Activated CD4-positive, alpha-beta T cell treated with anti-CD3 and anti-CD28 coated beads, Interleukin-2, amount 10 ng/mL, durations not matched to agents 24 days and 14 days (primary cell): ENCODE measurements around the gene CDCA3. TPM values are rescaled to one million over a fixed set of nuclear protein-coding genes. Genes with fewer than 3 reads are reported as not detected.
"Not testable (repeated sequence)": the region's sequence is repeated elsewhere in the genome, so short reads cannot be mapped to it uniquely, and the experiment has no call there.

Experiments used
- DNase-seq: peaks from one replicate; pipeline ENCODE4 v3.0.0; 2022
- H3K27ac Mint-ChIP-seq: one replicate; pipeline ENCODE4 v1.8.0; 2022; ENCODE audit warnings: mild to moderate bottlenecking, mixed read lengths
- H3K27me3 Mint-ChIP-seq: one replicate; pipeline ENCODE4 v1.8.0; 2022; ENCODE audit warnings: mixed read lengths
- H3K36me3 Mint-ChIP-seq: one replicate; pipeline ENCODE4 v1.8.0; 2022; ENCODE audit warnings: low read depth, mild to moderate bottlenecking, mixed read lengths
- H3K4me1 Mint-ChIP-seq: one replicate; pipeline ENCODE4 v1.8.0; 2021; ENCODE audit warnings: mixed read lengths
- H3K4me3 Mint-ChIP-seq: one replicate; pipeline ENCODE4 v1.8.0; 2022; ENCODE audit warnings: mild to moderate bottlenecking, moderate library complexity, mixed read lengths
- H3K9me3 Mint-ChIP-seq: one replicate; pipeline ENCODE4 v1.8.0; 2021; ENCODE audit warnings: mixed read lengths
- intact Hi-C: fragments of 100-400 bp; cut with micrococcal nuclease; formaldehyde crosslinking; loops from one replicate; pipeline ENCODE4 v1.15.1; 2023
- total RNA-seq: library from RNA; stranded (reverse); gene quantifications from 2 replicates; pipeline ENCODE4 v1.2.3, GENCODE V29; 2022

Gene CDCA3
- total RNA-seq, 1 donor from 2014 or later, result 32.6 TPM

DNA sequence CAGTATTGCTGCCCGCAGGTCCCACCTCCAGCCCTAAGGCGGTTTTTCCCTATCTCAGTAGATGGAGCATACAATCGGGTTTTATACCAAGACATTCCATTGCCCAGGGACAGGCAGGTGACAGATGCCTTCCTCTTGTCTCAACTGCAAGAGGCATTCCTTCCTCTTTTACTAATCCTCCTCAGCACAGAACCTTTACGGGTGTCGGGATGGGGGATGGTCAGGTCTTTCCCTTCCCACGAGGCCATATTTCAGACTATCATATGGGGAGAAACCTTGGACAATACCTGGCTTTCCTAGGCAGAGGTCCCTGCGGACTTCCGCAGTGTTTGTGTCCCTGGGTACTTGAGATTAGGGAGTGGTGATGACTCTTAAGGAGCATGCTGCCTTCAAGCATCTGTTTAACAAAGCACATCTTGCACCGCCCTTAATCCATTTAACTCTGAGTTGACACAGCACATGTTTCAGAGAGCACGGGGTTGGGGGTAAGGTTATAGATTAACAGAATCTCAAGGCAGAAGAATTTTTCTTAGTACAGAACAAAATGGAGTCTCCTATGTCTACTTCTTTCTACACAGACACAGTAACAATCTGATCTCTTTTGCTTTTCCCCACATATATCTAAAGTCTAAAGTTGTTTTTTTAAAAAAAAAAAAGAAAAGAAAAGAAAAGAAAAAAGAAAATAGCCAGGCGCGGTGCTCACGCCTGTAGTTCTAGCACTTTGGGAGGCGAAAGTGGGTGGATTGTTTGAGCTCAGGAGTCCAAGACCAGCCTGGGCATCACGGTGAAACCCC is 35.3 kb upstream of the CDCA3 start:
- peaks cover 27% of the 10 kb centered on the region for H3K36me3 Mint-ChIP-seq
- peaks cover 11% of the 10 kb centered on the region for H3K4me1 Mint-ChIP-seq
- H3K27ac Mint-ChIP-seq, H3K27me3 Mint-ChIP-seq, H3K4me3 Mint-ChIP-seq, H3K9me3 Mint-ChIP-seq, intact Hi-C loops, DNase-seq: not testable (repeated sequence)

DNA sequence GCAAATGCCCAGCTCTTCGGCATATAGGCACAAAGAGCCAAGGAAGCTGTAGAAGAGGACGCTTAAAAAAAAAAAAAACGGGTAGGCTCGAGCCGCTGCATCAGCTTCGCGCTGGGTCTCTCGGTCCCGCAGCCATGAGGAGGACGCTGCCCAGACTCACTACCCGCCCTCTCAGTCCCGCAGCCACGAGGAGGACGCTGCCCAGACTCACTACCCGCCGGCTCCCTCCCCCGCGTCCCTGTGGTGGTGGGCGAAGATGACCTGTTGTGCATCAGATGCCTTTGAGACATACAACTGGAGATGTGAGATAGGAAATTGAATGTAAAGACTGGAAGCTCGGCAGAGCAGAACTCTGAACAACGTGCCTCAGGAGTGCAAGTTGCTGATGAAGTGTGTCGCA is 33.5 kb upstream of the CDCA3 start:
- H3K4me3 Mint-ChIP-seq, result no peak overlapping the region
- intact Hi-C loops, result no loop called here
- H3K36me3 Mint-ChIP-seq, result peaks cover 22% of the 10 kb centered on the region
- H3K4me1 Mint-ChIP-seq, result peaks cover 3% of the 10 kb centered on the region
- DNase-seq, result no peak
- no peak overlapping the region for H3K27ac Mint-ChIP-seq
- H3K27me3 Mint-ChIP-seq, result no peaks in the 10 kb centered on the region
- no peaks in the 10 kb centered on the region for H3K9me3 Mint-ChIP-seq

DNA sequence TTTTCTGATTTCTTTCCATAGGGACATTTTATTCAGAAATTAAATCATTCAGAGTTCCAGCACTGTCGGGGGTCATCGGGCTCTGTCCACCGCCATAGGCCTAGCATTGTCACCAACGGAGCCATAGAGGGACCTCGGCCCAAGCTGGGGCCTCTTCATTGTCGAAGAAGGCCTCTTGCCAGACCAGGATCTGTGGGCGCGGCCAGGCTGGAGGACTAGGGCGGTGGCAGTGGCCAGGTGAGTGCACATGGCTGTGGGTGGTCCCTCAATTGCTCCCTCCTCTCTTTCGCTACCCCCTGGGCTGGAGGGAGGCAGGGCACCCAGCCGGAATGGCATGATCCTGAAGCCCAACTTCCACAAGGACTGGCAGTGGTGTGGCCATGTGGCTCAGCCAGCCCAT is 32.6 kb upstream of the CDCA3 start:
- Mint-ChIP-seq H3K27ac (no peak overlapping the region), H3K36me3 (peaks cover 24% of the 10 kb centered on the region), H3K4me3 (no peak overlapping the region), H3K4me1 (peaks cover 3% of the 10 kb centered on the region), H3K9me3 (no peaks in the 10 kb centered on the region), H3K27me3 (no peaks in the 10 kb centered on the region)
- intact Hi-C loops, result no loop called here
- DNase-seq, result no peak

DNA sequence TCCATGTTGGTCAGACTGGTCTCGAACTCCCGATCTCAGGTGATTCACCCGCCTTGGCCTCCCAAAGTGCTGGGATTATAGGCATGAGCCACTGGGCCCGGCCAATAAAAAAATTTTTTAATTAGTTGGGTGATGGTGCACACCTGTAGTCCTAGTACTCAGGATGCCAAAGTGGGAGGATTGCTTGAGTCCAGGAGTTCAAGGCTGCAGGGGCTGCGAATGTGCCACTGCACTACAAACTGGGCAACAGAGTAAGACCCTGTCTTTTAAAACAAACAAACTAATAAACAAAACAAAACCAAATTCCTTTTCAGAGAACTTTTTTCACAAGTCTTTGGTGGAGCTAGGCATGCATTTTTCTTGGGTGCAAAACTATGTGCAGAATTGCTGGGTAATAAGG is 32.2 kb upstream of the CDCA3 start:
- intact Hi-C loops, result no loop called here
- Mint-ChIP-seq H3K4me3 (no peak overlapping the region), H3K27me3 (no peaks in the 10 kb centered on the region), H3K4me1 (peaks cover under 1% of the 10 kb centered on the region), H3K9me3 (no peaks in the 10 kb centered on the region), H3K27ac (no peak overlapping the region), H3K36me3 (peaks cover 21% of the 10 kb centered on the region)
- DNase-seq, result no peak

DNA sequence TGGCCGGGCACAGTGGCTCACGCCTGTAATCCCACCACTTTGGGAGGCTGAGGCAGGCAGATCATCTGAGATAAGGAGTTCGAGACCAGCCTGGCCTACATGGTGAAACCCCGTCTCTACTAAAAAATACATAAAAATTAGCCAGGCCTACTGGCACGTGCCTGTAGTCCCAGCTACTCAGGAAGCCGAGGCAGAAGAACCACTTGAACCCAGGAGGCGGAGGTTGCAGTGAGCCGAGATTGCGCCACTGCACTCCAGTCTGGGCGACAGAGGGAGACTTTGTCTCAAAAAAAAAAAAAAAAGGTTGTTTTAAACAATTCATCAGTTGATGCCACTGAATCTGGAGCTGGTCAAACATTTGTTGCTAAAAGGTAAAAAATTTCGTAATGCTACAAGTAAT is 28.7 kb upstream of the CDCA3 start:
- intact Hi-C loops, result not testable (repeated sequence)

DNA sequence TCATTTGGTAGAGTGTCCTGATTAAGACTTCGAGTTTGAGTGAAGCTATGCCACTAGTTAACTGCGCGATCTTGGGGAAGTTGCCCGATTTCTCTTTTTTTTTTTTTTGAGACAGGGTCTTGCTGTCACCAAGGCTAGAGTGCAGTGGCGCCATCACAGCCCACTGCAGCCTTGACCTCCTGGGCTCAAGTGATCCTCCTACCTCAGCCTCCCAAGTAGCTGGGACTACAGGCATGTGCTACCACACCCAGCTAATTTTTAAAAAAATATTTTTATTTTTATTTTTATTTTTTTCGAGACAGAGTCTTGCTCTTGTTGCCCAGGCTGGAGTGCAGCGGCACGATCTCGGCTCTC is 22.9 kb upstream of the CDCA3 start:
- H3K9me3 Mint-ChIP-seq, H3K27me3 Mint-ChIP-seq, DNase-seq: not testable (repeated sequence)
- Mint-ChIP-seq H3K36me3 (peaks cover 54% of the 10 kb centered on the region), H3K4me3 (peak overlapping the region; percentile 89), H3K4me1 (peaks cover 44% of the 10 kb centered on the region), H3K27ac (peak overlapping the region; percentile 88)
- intact Hi-C loops, result loop anchor here (5.0 kb wide), 3 partner anchors 63 to 267 kb away; partner anchors contain the start of genes CHD4 and LPCAT3

More for the DNA sequence above, 28.7 kb upstream of the CDCA3 start:
- not testable (repeated sequence) for H3K9me3 Mint-ChIP-seq, H3K27me3 Mint-ChIP-seq, H3K4me3 Mint-ChIP-seq, H3K4me1 Mint-ChIP-seq, H3K27ac Mint-ChIP-seq, DNase-seq
- peaks cover 29% of the 10 kb centered on the region for H3K36me3 Mint-ChIP-seq

DNA sequence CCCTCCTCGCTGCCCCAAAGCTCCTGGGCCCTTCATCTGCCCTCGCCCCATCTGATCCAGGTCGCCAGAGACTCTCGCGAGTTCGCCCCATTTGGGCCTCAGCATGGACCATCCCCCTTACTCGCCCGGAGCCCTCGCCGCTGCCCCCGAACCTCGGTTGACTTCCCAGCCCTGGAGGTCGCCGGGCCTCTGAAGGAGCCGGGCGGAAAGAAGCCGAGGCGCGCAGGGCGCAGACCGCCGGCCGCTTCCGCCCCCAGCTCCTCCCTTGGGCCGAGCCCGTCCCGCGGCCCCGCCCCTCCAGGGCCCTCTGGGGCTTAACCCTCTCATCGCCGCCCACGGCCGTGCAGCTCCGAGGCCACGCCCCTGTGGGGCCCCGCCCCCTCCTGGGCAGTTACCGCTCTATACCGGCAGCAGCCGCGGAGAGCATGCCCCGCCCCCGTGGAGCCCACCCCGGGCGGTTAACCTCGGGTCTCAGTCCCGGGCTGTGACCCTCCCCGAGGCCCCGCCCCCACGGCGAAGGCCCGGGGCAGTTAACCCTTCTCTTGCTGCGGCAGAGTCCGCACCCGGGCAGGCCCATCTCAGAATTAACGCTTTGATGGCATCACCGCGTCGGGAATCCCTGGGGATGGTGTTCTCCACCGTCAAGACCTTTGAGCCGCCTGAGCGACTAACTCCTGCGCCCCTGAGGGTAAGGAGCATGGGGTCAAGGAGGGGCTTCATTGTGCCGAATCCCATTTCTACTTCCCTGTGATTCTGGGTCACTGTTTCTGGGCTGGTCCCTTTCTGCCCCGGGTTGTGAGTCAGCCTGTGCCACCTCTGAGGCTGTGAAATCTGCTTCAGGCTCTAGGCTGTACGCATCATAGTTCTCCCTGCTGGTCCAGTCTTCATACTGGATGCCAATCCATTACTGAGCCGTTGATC is 22.3 kb upstream of the CDCA3 start, which contains the start of gene SPSB2:
TSS of gene SPSB2 (minus strand) at position 210 of the 921 bp plus-strand sequence. CDS start 402 bp downstream, outside the sequence.
- Mint-ChIP-seq H3K27ac (peak within 1 kb of the TSS; percentile 88), H3K4me3 (peak within 1 kb of the TSS; percentile 89), H3K4me1 (peaks cover 50% of the 10 kb centered on the region), H3K36me3 (peaks cover 59% of the 10 kb centered on the region), H3K27me3 (no peaks in the 10 kb centered on the region), H3K9me3 (no peaks in the 10 kb centered on the region)
- peak; percentile 100 for DNase-seq
- intact Hi-C loops, result loop anchor here (1.0 to 5.0 kb wide), 11 partner anchors 18 to 339 kb away; partner anchors contain the start of genes C1RL, CHD4, ENO2 and GAPDH

DNA sequence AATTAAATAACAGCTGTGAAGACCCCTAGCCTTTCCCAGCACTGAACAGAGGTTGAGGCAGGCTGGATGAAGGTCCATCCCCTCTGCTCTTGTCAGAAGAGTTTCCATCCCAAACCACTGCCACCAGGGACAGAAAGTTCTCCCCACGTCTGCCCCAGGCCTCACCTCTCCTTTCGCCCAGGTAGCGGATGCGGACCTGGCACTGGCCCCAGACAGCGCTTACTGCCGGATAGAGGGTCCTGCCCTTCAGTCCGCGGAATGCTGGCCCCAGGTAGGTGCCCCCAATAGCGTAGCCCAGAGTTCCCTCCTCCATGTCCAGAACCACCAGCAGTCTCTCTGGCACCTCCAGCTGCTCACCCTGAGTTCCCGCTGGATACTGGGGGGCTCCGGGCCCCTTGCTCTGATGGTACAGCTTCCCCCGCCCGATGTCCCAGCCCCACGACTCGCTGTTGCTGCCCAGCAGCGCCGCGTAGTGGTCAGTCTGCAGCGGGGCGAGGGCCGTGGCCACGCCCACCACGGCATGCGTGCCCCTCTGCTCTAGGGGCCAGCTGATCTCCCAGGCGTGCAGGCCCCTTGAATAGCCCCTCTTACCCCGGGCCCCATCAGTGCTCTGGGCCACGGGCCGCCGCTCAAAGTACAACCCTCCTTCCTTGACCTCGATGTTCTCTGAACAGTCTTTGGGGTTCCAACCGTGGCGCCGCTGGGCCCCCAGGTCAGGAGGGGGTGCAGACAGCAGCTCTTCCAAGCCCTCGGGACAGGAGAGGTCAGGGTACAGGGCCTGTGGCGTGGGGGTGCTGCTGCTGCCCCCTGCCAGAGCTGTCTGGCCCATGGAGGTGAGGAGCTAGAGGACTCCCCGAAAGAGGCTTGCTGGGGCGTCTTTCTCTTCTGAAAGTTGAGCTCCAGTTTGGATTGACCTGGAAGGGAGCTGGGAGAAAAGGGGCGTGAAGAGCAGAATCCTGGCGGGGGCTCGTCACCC is 21.3 kb upstream of the CDCA3 start:
- DNase-seq, result peak; percentile 97
- H3K36me3 Mint-ChIP-seq, result peaks cover 64% of the 10 kb centered on the region
- H3K27me3 Mint-ChIP-seq, result no peaks in the 10 kb centered on the region
- H3K4me3 Mint-ChIP-seq, result peak overlapping the region; percentile 89
- no peaks in the 10 kb centered on the region for H3K9me3 Mint-ChIP-seq
- intact Hi-C loops, result loop anchor here (1.0 to 5.0 kb wide), 11 partner anchors 19 to 338 kb away; partner anchors contain the start of genes C1RL, CHD4, ENO2 and GAPDH
- H3K27ac Mint-ChIP-seq, result peak overlapping the region; percentile 87
- peaks cover 50% of the 10 kb centered on the region for H3K4me1 Mint-ChIP-seq

DNA sequence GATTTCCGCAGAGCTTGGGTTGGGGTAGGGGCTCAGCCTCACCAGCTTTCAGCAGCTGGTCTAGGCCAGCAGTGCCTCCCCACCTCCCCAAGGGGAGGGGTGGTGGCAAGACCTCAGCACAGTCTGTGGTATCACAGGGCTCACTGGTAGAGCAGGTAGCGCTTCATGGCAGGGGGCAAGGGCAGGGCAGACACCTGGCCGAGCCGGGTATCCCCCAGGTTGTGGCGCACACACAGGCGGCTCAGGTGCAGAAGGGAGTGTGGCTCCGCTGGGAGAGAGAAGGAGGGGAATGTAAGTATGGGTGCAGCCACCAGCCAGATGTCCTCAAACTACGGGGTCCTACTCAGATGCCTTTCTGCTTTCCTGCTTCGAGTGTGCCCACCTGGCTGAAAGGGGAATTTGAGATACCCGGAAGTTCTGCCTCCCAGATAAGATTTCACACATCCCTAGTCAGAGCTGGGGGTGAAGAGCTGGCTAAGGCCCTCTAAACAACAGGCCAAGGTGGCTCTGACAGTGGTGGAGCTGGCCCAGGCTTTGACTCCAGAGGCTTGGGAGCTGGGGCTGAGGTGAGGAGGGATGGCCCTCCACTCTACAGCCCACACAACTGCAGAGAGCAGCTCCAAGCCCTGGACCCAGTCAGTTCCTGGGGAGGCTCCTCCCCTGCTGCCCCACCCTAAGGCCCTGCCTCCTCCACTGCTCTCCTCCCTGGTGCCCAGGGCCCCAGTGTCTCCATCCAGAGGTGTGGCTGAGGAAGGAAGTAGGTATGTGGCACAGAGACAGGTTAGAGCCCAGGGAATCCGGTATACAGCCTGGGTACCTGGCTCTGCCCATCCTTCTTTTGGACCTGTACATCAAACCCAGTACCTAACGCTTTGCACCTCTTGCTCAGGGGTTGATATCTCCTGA is 20.2 kb upstream of the CDCA3 start:
- intact Hi-C loops, result loop anchor here (5.0 kb wide), 3 partner anchors 66 to 264 kb away; partner anchors contain the start of genes CHD4 and LPCAT3
- H3K27ac Mint-ChIP-seq, result peak overlapping the region; percentile 87
- peak; percentile 86 for DNase-seq
- H3K4me1 Mint-ChIP-seq, result peaks cover 58% of the 10 kb centered on the region
- no peaks in the 10 kb centered on the region for H3K9me3 Mint-ChIP-seq
- H3K27me3 Mint-ChIP-seq, result no peaks in the 10 kb centered on the region
- H3K36me3 Mint-ChIP-seq, result peaks cover 61% of the 10 kb centered on the region
- H3K4me3 Mint-ChIP-seq, result peak overlapping the region; percentile 89

DNA sequence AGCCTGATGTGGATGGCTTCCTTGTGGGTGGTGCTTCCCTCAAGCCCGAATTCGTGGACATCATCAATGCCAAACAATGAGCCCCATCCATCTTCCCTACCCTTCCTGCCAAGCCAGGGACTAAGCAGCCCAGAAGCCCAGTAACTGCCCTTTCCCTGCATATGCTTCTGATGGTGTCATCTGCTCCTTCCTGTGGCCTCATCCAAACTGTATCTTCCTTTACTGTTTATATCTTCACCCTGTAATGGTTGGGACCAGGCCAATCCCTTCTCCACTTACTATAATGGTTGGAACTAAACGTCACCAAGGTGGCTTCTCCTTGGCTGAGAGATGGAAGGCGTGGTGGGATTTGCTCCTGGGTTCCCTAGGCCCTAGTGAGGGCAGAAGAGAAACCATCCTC is 19.2 kb upstream of the CDCA3 start:
- H3K9me3 Mint-ChIP-seq, result not testable (repeated sequence)

DNA sequence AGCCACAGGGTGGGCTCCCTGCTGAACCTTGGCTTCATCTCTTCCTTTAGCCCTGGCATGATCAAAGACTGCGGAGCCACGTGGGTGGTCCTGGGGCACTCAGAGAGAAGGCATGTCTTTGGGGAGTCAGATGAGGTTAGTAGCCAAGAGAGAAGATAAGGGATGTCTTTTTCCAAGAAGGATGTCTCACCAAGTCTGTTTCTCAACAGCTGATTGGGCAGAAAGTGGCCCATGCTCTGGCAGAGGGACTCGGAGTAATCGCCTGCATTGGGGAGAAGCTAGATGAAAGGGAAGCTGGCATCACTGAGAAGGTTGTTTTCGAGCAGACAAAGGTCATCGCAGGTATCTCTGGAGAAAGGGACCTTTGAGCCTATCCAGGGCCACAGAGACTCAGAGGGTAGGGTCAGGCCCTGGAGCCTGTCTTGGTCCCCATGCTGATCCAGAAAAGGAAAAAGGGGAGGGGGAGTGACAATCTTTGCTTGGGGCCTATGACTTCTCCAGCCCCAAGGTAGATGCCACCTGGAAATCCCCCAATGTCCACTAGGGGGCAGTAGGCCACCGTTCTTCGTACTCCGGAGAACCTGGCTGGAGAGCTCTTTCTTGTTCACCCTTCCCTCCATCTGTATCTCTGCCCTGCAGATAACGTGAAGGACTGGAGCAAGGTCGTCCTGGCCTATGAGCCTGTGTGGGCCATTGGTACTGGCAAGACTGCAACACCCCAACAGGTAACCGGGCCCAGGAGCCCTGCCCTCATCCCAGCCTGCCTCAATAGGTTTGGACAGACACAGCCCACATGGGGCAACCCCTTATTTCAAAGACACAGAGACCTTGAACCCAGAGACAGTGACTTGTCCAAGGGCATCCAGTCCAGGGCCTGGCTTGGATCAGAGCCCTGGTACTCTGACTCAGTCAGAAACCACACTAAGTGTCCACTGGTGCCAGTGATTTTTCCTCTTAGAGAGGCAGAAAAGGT is 18.2 kb upstream of the CDCA3 start:
- H3K36me3 Mint-ChIP-seq, result peaks cover 68% of the 10 kb centered on the region
- peak overlapping the region; percentile 89 for H3K4me3 Mint-ChIP-seq
- intact Hi-C loops, result loop anchor here (5.0 kb wide), 3 partner anchors 68 to 262 kb away; partner anchors contain the start of genes CHD4 and LPCAT3
- peak; percentile 96 for DNase-seq
- peak overlapping the region; percentile 93 for H3K27ac Mint-ChIP-seq
- peaks cover 54% of the 10 kb centered on the region for H3K4me1 Mint-ChIP-seq
- no peaks in the 10 kb centered on the region for H3K27me3 Mint-ChIP-seq
- no peaks in the 10 kb centered on the region for H3K9me3 Mint-ChIP-seq

More for the DNA sequence above, 19.2 kb upstream of the CDCA3 start:
- Mint-ChIP-seq H3K4me3 (peak overlapping the region; percentile 89), H3K4me1 (peaks cover 57% of the 10 kb centered on the region), H3K36me3 (peaks cover 64% of the 10 kb centered on the region), H3K27ac (peak overlapping the region; percentile 93)
- H3K27me3 Mint-ChIP-seq, DNase-seq: not testable (repeated sequence)
- intact Hi-C loops, result loop anchor here (5.0 kb wide), 3 partner anchors 67 to 263 kb away; partner anchors contain the start of genes CHD4 and LPCAT3
